ENCODE measurements around the gene MYO18A. TPM values are rescaled to one million over a fixed set of nuclear protein-coding genes. Genes with fewer than 3 reads are reported as not detected.

MYO18A gene
- total and polyA plus RNA-seq, 10 of the 15 experiments (the other 5 are each of a cell fraction or from before 2014, with no cell fraction given), result 2.9 to 66.0 (median 24.5) TPM

DNA sequence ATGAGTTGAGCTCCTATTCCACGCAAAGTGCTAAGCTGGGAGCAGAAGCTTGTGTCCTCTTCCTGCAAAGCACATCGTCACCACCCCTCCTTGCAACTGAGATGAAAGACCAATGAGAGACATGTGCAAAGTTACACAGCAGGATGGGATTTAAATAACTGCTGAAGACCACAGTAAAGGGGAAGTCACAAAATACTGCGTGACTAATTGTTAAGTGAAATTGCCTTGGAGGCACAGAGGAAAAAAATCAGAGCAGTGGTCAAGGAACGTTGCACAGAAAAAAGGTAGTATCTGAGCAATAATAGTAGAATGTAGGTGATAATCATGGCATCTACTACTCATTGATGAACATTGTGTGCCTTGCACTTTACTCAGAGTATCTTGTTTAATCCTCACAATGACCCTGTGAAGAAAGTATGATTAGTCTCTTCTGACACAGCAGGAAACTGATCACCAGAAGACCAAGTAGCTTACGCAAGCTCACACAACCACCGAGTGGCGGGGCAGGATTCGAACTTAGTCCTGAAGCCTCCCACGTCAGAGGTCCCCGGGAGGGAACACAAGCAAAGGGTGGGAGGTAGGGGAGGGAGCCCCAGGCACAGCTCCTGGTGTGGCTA, 15.4 kb upstream of the MYO18A start (continued):
- TF ChIP-seq IKZF2 (IDR thresholded peaks at IDR 0.05), result peak in 1 of 2 experiments; percentile 33; a peak in 2 of 4 replicates
- peak in 1 of 2 experiments; percentile 52; a peak in 1 of 4 replicates for TF ChIP-seq BHLHE40 (IDR thresholded peaks at IDR 0.05; ENCODE audit: borderline replicate concordance in 1 of 2, low read depth in 2 of 2, low read length in 1 of 2)
- TF ChIP-seq CREB1 (IDR thresholded peaks at IDR 0.05; ENCODE audit: low read depth), result 0 out of 2 replicates have a peak, but pooled peaks have one; percentile 12
- TF ChIP-seq NFYA (IDR thresholded peaks at IDR 0.05; ENCODE audit: borderline replicate concordance, low read depth, low read length), result no peak
- TF ChIP-seq BCL11A (IDR thresholded peaks at IDR 0.05; ENCODE audit: low read depth, low read length), result 0 out of 2 replicates have a peak, but pooled peaks have one; percentile 22
- peak; percentile 61; the same call in 1 of the 2 replicates for TF ChIP-seq MTA2 (IDR thresholded peaks at IDR 0.05; ENCODE audit: low read depth)

DNA sequence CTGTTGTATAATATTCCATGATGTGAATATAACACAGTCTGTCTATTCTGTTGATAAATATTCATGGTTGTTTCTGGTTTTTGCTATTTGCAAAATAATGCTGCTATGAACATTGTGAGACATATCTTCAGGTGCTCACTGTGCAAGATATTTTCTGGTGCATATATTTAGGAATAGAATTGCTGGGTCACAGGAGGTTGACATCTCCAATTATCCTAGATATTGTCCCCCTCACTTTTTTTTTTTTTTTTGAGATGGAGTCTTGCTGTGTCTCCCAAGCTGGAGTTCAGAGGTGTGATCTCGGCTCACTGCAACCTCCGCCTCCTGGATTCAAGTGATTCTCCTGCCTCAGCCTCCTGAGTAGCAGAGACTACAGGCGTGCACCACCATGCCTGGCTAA, 14.5 kb upstream of the MYO18A start:
- WGBS (ENCODE audit: insufficient coverage, insufficient replicate concordance, low lambda C conversion rate, missing lambda C conversion rate), result 67% methylated on average over 3 of the region's 3 CpGs
- ChIA-PET SMC1A (ENCODE audit: uncharacterized antibody, unreplicated experiment) (interaction anchor here (0.9 to 1.9 kb wide), 8 partner anchors 8 to 71 kb away, joined by 3 to 6 read pairs (median 4); partner anchors contain the start of gene MYO18A), RAD21 (ENCODE audit: unreplicated experiment) (interaction anchor here (0.6 to 1.2 kb wide), 4 partner anchors 15 to 70 kb away, joined by 3 to 6 read pairs (median 4); partner anchors contain the start of gene MYO18A), POLR2A (interaction anchor here (0.6 to 1.0 kb wide), 2 partner anchors 20 to 26 kb away, joined by 3 to 5 read pairs; no protein-coding TSS in a partner anchor), CTCF (interaction anchor here (0.7 to 6.3 kb wide), 9 partner anchors 9 to 78 kb away, joined by 3 to 52 read pairs (median 7); partner anchors contain the start of gene MYO18A)
- Histone ChIP-seq H3K4me2 (ENCODE audit: control insufficient read depth, insufficient read depth) (no peak overlapping the region), H3K9me3 (replicated peaks; ENCODE audit: control insufficient read depth, insufficient read depth, low read length) (no peaks in the 10 kb centered on the region), H3K4me3 (no peak overlapping the region), H3K27me3 (replicated peaks in 1 of 2; ENCODE audit: control insufficient read depth in 2 of 2, insufficient read depth in 2 of 2, low read length in 1 of 2) (no peaks in the 10 kb centered on the region), H3K4me1 (ENCODE audit: control insufficient read depth, insufficient read depth, low read length) (peaks cover 15% of the 10 kb centered on the region), H2AFZ (ENCODE audit: control insufficient read depth, low read depth, low read length) (no peak overlapping the region), H3K27ac (ENCODE audit: control insufficient read depth, insufficient read depth) (no peak overlapping the region), H3K36me3 (ENCODE audit: control insufficient read depth in 2 of 2, insufficient read depth in 2 of 2, low read length in 1 of 2) (no peaks in the 10 kb centered on the region), H4K20me1 (ENCODE audit: control insufficient read depth, insufficient read depth) (no peaks in the 10 kb centered on the region), H3K79me2 (ENCODE audit: control insufficient read depth, insufficient read depth, low read length) (no peaks in the 10 kb centered on the region), H3K9ac (ENCODE audit: control insufficient read depth, insufficient read depth, low read length) (no peak overlapping the region)
- no peak for ATAC-seq
- in situ Hi-C loops (cut with MboI) (no loop called here), intact Hi-C loops (cut with micrococcal nuclease; ENCODE audit: unreplicated experiment) (no loop called here)
- no TSS peak for BruUV-seq (replicated peaks)
- no peak for TF ChIP-seq ZNF622 (IDR thresholded peaks at IDR 0.05)
- no peak for TF ChIP-seq TCF3 (IDR thresholded peaks at IDR 0.05; ENCODE audit: borderline replicate concordance, insufficient read depth, low read depth, low read length)
- TF ChIP-seq, protein P1, sequence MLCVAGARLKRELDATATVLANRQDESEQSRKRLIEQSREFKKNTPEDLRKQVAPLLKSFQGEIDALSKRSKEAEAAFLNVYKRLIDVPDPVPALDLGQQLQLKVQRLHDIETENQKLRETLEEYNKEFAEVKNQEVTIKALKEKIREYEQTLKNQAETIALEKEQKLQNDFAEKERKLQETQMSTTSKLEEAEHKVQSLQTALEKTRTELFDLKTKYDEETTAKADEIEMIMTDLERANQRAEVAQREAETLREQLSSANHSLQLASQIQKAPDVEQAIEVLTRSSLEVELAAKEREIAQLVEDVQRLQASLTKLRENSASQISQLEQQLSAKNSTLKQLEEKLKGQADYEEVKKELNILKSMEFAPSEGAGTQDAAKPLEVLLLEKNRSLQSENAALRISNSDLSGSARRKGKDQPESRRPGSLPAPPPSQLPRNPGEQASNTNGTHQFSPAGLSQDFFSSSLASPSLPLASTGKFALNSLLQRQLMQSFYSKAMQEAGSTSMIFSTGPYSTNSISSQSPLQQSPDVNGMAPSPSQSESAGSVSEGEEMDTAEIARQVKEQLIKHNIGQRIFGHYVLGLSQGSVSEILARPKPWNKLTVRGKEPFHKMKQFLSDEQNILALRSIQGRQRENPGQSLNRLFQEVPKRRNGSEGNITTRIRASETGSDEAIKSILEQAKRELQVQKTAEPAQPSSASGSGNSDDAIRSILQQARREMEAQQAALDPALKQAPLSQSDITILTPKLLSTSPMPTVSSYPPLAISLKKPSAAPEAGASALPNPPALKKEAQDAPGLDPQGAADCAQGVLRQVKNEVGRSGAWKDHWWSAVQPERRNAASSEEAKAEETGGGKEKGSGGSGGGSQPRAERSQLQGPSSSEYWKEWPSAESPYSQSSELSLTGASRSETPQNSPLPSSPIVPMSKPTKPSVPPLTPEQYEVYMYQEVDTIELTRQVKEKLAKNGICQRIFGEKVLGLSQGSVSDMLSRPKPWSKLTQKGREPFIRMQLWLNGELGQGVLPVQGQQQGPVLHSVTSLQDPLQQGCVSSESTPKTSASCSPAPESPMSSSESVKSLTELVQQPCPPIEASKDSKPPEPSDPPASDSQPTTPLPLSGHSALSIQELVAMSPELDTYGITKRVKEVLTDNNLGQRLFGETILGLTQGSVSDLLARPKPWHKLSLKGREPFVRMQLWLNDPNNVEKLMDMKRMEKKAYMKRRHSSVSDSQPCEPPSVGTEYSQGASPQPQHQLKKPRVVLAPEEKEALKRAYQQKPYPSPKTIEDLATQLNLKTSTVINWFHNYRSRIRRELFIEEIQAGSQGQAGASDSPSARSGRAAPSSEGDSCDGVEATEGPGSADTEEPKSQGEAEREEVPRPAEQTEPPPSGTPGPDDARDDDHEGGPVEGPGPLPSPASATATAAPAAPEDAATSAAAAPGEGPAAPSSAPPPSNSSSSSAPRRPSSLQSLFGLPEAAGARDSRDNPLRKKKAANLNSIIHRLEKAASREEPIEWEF (IDR thresholded peaks at IDR 0.05; ENCODE audit: insufficient replicate concordance, low read depth, low read length), result no peak
- TF ChIP-seq, protein P2, sequence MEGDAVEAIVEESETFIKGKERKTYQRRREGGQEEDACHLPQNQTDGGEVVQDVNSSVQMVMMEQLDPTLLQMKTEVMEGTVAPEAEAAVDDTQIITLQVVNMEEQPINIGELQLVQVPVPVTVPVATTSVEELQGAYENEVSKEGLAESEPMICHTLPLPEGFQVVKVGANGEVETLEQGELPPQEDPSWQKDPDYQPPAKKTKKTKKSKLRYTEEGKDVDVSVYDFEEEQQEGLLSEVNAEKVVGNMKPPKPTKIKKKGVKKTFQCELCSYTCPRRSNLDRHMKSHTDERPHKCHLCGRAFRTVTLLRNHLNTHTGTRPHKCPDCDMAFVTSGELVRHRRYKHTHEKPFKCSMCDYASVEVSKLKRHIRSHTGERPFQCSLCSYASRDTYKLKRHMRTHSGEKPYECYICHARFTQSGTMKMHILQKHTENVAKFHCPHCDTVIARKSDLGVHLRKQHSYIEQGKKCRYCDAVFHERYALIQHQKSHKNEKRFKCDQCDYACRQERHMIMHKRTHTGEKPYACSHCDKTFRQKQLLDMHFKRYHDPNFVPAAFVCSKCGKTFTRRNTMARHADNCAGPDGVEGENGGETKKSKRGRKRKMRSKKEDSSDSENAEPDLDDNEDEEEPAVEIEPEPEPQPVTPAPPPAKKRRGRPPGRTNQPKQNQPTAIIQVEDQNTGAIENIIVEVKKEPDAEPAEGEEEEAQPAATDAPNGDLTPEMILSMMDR (IDR thresholded peaks at IDR 0.05 in 2 of 3, conservative IDR thresholded peaks at IDR 0.05 in 1 of 3; ENCODE audit: control insufficient read depth in 2 of 3, extremely low read depth in 1 of 3, insufficient read depth in 1 of 3, low read depth in 3 of 3, low read length in 3 of 3), result no peak
- TF ChIP-seq CEBPB (IDR thresholded peaks at IDR 0.05; ENCODE audit: borderline replicate concordance in 1 of 2, low read depth in 2 of 2, low read length in 2 of 2), result no peak
- no peak for DNase-seq (ENCODE audit: low read depth, low spot score)
- FAIRE-seq, result no peak

All from GM12878 (cell line).